ENCODE measurements around the gene DNAJC25.
"Not testable (repeated sequence)": the region's sequence is repeated elsewhere in the genome, so short reads cannot be mapped to it uniquely, and the experiment has no call there.

Gene DNAJC25

DNA sequence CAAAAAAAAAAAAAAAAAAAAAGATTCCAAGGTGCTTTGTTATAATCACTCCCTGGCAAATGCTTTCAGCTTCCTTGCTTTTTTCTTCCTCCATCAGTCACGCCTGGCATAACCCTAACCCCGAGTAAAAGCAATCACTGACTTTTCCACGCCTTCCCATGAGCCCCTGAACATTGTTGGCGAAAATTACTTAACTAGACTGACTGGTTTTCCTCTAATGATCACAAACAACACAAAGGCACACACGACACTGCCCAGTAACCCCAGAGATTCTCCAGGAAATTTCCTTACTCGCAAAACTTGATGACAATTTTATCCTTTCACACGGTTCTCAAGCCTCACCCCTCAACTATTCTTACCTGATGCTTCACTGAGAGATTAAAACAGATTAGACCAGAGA is 20.3 kb upstream of the DNAJC25 start:
- Histone ChIP-seq H2AFZ (ENCODE audit: low read length) (no peak overlapping the region), H3K36me3 (replicated peaks; ENCODE audit: insufficient read depth, low read length) (no peaks in the 10 kb centered on the region), H3K4me1 (ENCODE audit: low read length) (no peaks in the 10 kb centered on the region), H3K27me3 (replicated peaks; ENCODE audit: insufficient read depth, low read length) (no peaks in the 10 kb centered on the region), H3K79me2 (ENCODE audit: low read length) (no peaks in the 10 kb centered on the region), H3K27ac (ENCODE audit: low read length) (no peak overlapping the region), H4K20me1 (ENCODE audit: insufficient read depth, low read length) (no peaks in the 10 kb centered on the region), H3K9ac (ENCODE audit: low read length) (no peak overlapping the region), H3K9me2 (replicated peaks; ENCODE audit: insufficient read depth, low read length) (no peaks in the 10 kb centered on the region), H3F3A (ENCODE audit: insufficient read depth, low read length) (no peaks in the 10 kb centered on the region), H3K9me3 (replicated peaks; ENCODE audit: insufficient read depth, low read length) (no peaks in the 10 kb centered on the region), H3K4me3 (ENCODE audit: low read length) (no peak overlapping the region), H3K4me2 (ENCODE audit: low read depth, low read length) (no peak overlapping the region)
- no peak for TF ChIP-seq EZH2 (optimal IDR thresholded peaks at IDR 0.05; ENCODE audit: low read depth, low read length)
- no peak for TF ChIP-seq CTCF (IDR thresholded peaks at IDR 0.05; ENCODE audit: low read length)
- no peak for TF ChIP-seq EZH2phosphoT487 (IDR thresholded peaks at IDR 0.05; ENCODE audit: low read length)
- DNase-seq: no peak

DNA sequence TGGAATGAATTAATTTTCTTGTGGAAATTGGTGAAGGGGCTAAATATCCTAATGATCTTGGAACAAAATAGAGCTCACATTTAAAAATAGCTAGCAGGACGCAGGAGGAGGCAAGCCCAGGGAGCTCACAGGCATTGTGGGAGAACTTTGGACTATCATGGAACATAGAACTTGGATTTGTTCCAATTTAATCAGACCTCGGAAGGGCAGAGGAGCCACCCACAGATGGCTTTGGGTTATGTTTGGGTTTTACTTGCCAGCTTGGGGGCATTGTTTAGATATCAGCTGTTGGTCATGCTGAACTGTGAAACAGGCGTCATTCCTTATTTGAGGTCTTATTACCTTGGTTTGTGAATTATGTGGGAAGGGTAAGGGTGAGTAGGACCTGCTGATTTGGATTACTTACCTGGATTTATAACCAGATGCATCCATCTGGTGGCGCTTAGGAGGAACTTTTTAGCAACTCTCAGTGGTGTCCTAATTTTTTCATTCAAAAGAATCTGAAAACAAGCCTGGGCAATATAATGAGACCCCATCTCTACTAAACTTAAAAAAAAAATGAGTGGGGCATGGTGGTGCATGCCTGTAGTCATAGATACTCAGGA is 17.6 kb upstream of the DNAJC25 start:
- no peak for DNase-seq
- Histone ChIP-seq H4K20me1 (ENCODE audit: insufficient read depth, low read length) (no peaks in the 10 kb centered on the region), H3K4me3 (ENCODE audit: low read length) (no peak overlapping the region), H3K4me1 (ENCODE audit: low read length) (no peaks in the 10 kb centered on the region), H2AFZ (ENCODE audit: low read length) (no peak overlapping the region), H3K79me2 (ENCODE audit: low read length) (no peaks in the 10 kb centered on the region), H3K9ac (ENCODE audit: low read length) (no peak overlapping the region), H3K27ac (ENCODE audit: low read length) (no peak overlapping the region), H3K9me3 (replicated peaks; ENCODE audit: insufficient read depth, low read length) (no peaks in the 10 kb centered on the region), H3K4me2 (ENCODE audit: low read depth, low read length) (no peak overlapping the region), H3K27me3 (replicated peaks; ENCODE audit: insufficient read depth, low read length) (no peaks in the 10 kb centered on the region), H3K36me3 (replicated peaks; ENCODE audit: insufficient read depth, low read length) (no peaks in the 10 kb centered on the region), H3K9me2 (replicated peaks; ENCODE audit: insufficient read depth, low read length) (no peaks in the 10 kb centered on the region), H3F3A (ENCODE audit: insufficient read depth, low read length) (no peaks in the 10 kb centered on the region)
- TF ChIP-seq EZH2phosphoT487 (IDR thresholded peaks at IDR 0.05; ENCODE audit: low read length): no peak
- no peak for TF ChIP-seq EZH2 (optimal IDR thresholded peaks at IDR 0.05; ENCODE audit: low read depth, low read length)
- no peak for TF ChIP-seq CTCF (IDR thresholded peaks at IDR 0.05; ENCODE audit: low read length)

GRCh38 chr9:111615928-111616327 is 15.2 kb upstream of the DNAJC25 start:
- H3K4me1 ChIP-seq (ENCODE audit: low read length): no peaks in the 10 kb centered on the region
- TF ChIP-seq EZH2phosphoT487 (IDR thresholded peaks at IDR 0.05; ENCODE audit: low read length) (no peak), CTCF (IDR thresholded peaks at IDR 0.05; ENCODE audit: low read length) (no peak), EZH2 (optimal IDR thresholded peaks at IDR 0.05; ENCODE audit: low read depth, low read length) (no peak)
- no peaks in the 10 kb centered on the region for H3K27me3 ChIP-seq (replicated peaks; ENCODE audit: insufficient read depth, low read length)
- no peaks in the 10 kb centered on the region for H3K36me3 ChIP-seq (replicated peaks; ENCODE audit: insufficient read depth, low read length)
- no peaks in the 10 kb centered on the region for H3K79me2 ChIP-seq (ENCODE audit: low read length)
- H3K4me2 ChIP-seq (ENCODE audit: low read depth, low read length): no peak overlapping the region
- H3F3A ChIP-seq (ENCODE audit: insufficient read depth, low read length): no peaks in the 10 kb centered on the region
- DNase-seq: no peak
- no peak overlapping the region for H2AFZ ChIP-seq (ENCODE audit: low read length)
- no peaks in the 10 kb centered on the region for H3K9me2 ChIP-seq (replicated peaks; ENCODE audit: insufficient read depth, low read length)
- no peaks in the 10 kb centered on the region for H3K9me3 ChIP-seq (replicated peaks; ENCODE audit: insufficient read depth, low read length)
- no peak overlapping the region for H3K27ac ChIP-seq (ENCODE audit: low read length)
- no peak overlapping the region for H3K9ac ChIP-seq (ENCODE audit: low read length)
- no peak overlapping the region for H3K4me3 ChIP-seq (ENCODE audit: low read length)
- H4K20me1 ChIP-seq (ENCODE audit: insufficient read depth, low read length): no peaks in the 10 kb centered on the region

DNA sequence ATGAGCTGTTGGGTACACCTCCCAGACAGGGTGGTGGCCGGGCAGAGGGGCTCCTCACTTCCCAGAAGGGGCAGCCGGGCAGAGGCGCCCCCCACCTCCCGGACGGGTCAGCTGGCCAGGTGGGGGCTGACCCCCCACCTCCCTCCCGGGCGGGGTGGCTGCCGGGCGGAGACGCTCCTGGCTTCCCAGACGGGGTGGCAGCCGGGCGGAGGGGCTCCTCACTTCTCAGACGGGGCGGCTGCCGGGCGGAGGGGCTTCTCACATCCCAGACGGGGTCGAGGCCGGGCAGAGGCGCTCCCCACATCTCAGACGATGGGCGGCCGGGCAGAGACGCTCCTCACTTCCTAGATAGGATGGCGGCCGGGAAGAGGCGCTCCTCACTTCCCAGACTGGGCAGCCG is 13.8 kb upstream of the DNAJC25 start:
- H3K4me1 ChIP-seq (ENCODE audit: low read length); H3F3A ChIP-seq (ENCODE audit: insufficient read depth, low read length); H3K9me3 ChIP-seq (replicated peaks; ENCODE audit: insufficient read depth, low read length); H3K27ac ChIP-seq (ENCODE audit: low read length); H3K79me2 ChIP-seq (ENCODE audit: low read length); H3K9ac ChIP-seq (ENCODE audit: low read length); H3K4me3 ChIP-seq (ENCODE audit: low read length); H2AFZ ChIP-seq (ENCODE audit: low read length); H4K20me1 ChIP-seq (ENCODE audit: insufficient read depth, low read length); H3K36me3 ChIP-seq (replicated peaks; ENCODE audit: insufficient read depth, low read length); H3K27me3 ChIP-seq (replicated peaks; ENCODE audit: insufficient read depth, low read length); H3K4me2 ChIP-seq (ENCODE audit: low read depth, low read length); H3K9me2 ChIP-seq (replicated peaks; ENCODE audit: insufficient read depth, low read length); DNase-seq: not testable (repeated sequence)
